Stimulated activated CD8-positive, alpha-beta memory T cell treated with anti-CD3 and anti-CD28 coated beads, Interleukin-4, amount 100 ng/mL, for 48 hours (primary cell): ENCODE results near the gene GPR62.
"Not testable (repeated sequence)": the region's sequence is repeated elsewhere in the genome, so short reads cannot be mapped to it uniquely, and the experiment has no call there.

Experiments used
- DNase-seq: peaks from one replicate; pipeline ENCODE4 v3.0.0-alpha.2; 2020

GPR62 gene

DNA sequence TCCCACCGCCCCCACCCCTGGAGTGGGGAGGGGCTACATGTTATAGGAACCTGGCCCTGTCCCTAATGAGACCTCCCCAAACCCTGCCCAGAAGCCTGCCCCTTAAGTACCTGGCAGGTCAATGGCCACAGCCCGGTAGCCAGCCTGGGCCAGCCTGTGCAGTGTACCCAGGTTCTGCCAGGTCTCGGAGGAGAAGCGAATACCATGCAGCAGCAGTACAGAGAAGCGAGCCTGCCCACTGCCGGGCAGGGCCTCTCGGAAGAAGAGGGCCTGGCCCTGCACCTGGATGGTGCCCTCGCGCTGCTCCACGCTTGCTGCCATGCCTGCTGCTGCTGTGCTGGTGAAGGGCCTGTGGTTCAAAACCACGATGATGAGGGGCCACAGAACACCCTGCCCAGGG is 16.2 kb downstream of the GPR62 start:
- no peak for DNase-seq

DNA sequence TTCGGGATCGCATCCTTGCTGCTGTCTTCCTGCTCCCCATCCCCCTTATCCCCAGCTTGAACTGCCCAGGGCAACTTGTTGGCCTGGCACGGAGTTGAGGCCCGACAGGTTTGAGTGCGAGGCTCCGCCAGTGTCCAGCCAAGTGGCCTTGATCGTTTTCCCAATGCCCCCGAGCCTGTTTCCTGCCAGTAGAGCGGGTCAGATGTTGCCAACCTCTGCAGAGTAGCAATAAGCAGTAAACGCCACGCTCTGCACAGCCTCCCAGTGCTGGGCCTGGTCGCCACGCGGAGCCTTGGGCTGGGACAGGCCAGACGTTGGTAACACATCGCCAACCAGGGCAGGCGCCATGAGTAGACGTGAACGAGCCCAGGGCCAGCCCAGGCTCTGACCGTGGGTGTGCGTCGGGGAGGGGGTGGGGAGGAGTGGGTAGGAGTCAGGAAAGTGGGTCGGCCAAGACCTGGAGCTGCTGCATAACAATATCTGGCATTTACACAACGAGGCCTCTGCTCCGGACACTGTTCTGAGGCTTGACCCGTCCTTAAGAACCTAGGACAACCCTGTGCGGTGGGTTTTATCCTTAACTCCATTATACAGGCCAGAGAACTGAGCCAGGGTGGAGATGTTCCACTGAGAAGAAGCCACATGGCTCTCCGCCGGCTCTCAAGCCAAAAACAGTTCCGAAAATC is 19.2 kb downstream of the GPR62 start:
- DNase-seq: peak; percentile 50

DNA sequence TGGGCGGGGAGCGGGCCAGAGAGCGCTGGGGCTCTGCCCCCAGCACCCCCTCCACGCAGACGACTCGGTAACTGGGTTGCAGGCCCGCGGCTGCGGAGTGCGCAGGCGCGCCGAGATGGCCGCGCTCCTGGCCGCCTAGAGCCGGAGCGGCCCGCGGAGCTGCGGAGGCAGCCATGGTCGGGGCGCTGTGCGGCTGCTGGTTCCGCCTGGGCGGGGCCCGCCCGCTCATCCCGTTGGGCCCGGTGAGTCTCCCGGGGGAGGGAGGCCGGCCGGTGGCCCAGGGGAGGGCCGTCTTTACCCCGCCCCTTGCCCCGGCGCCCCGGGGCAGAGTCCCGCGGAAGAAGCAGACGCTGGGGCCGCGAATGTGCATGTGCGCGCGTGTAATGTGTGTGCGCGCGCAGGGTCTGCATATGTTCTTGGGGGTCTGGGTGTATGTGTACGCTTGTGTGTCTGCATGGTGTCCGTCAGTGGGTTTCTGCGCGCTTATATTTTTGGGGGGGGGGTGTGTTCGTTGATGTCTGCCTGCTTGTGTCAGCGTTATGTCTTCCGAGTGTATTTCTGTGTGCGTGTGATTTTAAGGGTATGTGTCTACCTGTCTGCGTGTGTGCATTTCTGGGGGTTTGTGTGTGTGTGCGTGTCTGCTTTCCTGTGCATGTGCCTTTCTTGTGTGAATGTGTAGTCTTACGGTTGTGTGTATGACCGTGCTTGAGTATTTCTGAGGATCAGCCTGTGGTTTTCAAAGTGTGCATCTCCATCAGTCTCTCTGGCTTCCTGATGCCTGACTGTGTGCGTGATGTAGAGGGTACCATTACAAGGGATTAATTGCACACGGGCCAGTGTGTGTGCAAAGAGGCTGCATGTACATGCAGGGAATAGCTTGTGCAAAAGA is 20.0 kb downstream of the GPR62 start, which contains the start of gene ABHD14A:
Gene ABHD14A (plus strand): TSS at position 102 of the 889 bp plus-strand sequence. CDS start 72 bp downstream, at position 174.
- peak; percentile 76 for DNase-seq

DNA sequence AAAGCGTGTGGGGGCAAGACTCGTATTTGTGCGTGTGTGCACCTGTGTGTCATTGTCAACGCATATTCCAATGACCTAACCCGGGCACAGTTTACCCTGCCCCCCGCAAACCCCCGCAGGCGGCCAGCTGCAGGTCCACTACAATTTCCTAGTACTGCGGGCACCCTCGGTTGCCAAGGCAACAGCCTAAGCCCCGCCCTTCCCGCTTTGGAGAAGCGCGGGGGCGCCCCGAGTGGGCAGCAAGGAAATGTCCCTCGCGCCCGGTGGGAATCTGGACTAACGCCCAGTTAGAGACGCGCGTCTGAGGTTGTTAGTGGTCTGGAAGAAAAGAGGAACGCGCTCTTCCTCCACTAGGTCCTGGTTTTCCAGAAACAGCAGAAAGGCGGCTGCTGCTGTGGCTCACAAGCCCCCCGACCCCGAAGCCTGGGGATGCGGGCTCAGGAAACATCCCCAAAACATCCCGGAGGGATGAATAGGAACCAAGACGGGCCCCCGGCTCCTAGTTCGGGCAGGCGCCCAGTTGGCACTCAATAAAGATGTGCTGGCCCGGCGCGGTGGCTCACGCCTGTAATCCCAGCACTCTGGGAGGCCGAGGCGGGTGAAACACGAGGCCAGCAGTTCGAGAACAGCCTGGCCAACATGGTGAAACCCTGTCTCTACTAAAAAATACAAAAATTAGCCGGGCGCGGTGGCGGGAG is 20.8 kb downstream of the GPR62 start:
- peak; percentile 68 for DNase-seq

DNA sequence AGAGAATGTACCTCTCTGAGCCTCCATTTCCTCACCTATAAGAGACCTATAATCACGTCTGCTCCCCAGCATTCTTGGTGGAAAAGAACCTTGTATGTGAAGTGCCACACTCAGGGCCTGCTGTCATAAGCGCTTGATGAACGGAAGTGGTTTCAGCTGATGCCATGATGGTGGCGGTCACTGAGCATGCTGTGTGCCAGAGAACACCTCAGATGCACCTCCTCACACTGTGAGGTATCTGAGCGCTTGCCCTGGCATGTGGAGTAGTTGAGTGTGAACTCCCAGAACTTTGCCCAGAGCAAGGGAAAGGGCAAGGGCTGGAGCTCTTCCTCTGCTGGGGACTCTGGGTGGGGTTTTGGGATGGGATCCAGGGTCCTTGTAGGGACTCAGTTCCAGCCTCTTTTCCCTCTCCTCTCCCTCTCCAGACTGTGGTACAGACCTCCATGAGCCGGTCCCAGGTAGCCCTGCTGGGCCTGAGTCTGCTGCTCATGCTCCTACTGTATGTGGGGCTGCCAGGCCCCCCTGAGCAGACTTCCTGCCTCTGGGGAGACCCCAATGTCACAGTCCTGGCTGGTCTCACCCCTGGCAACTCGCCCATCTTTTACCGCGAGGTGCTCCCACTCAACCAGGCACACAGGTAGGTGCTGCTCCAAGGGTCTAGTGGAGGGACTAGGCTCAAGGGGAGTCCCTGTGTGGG is 22.4 kb downstream of the GPR62 start:
- DNase-seq: no peak

DNA sequence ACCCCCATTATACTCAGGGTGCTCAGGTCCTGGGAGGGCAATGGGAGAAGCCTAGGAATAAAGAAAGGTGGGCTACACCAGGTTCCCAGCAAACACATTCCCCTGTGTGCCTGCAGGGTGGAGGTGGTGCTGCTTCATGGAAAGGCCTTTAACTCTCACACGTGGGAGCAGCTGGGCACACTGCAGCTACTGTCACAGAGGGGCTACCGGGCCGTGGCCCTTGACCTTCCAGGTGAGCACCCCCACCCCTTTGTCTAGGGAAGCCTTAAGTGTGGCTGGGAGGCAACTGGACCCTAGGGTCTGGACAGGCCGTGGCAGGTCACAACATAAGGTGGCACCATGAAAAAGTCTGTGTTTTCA is 22.9 kb downstream of the GPR62 start:
- no peak for DNase-seq

DNA sequence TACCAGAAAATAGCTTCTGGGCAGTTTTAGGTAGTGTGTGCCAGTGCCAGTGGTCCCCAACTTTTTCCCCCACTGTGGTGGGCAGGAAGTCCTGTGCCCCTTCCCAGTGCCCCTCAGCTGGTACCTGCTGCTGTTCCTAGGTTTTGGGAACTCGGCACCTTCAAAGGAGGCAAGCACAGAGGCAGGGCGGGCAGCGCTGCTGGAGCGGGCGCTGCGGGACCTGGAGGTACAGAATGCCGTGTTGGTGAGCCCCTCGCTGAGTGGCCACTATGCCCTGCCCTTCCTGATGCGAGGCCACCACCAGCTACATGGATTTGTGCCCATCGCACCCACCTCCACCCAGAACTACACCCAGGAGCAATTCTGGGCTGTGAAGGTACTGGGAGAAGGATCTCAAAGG is 25.1 kb downstream of the GPR62 start:
- no peak for DNase-seq

DNA sequence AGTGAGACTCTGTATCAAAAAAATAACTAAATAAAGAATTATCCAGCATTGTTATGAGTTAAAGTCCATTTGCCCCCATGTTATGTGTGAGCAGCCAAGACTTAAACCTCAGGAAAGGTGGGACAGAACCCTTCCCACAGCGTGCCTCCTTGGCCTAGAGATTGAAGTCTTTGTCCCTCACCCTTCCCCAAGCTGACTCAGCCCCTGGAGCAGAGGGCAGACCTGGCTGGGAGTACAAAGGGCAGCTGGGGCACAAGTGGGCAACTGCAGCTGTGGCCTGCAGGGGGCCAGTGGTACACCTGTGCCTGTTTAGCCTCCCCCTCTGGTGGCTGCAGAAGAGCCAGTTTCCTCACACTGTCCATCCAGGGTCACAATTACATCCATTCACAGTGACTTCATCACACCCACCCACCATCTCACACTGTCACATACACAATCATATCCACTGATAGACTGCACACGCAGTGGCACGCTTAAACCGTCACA is 27.2 kb downstream of the GPR62 start:
- DNase-seq: peak; percentile 62

DNA sequence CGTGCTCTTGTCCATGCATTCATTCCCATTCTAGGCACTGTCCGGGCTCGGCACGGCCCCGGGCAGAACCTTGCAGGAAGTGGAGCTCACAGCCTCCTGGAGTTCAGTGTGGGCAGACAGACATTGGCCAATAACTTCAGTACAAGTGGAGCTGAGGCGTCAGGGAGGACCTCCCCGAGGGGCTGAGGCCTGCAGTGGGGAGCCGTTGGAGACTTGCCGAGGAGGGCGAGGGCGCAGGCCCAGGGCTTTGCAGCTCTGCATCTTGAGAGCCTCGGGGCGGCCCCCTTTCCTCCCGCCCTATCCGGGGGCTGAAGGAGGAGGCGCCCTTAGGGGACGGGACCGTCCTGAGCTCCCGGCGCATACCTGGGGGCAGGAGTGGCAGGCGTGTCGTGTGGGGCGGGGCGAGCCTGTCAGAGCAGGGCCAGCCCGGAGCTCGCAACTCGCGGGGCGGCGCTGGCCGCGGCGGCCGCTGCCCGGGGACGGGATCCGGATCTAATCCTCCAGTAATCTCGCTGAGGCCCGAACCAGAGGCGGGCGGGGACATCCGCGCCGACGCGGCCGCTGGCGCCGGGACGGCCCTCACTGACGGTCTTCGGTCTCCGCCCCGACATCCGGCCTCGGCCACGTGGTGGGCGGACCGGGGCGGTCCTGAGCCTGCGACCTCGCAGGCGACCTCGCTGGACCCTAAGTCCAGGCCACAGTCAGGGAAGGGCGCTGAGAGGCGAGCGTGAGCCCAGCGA is 27.8 kb downstream of the GPR62 start, which contains the start of gene ACY1:
Gene ACY1 (plus strand): TSS at position 698 of the 740 bp plus-strand sequence. CDS start 530 bp downstream, outside the sequence.
- DNase-seq: peak; percentile 86

DNA sequence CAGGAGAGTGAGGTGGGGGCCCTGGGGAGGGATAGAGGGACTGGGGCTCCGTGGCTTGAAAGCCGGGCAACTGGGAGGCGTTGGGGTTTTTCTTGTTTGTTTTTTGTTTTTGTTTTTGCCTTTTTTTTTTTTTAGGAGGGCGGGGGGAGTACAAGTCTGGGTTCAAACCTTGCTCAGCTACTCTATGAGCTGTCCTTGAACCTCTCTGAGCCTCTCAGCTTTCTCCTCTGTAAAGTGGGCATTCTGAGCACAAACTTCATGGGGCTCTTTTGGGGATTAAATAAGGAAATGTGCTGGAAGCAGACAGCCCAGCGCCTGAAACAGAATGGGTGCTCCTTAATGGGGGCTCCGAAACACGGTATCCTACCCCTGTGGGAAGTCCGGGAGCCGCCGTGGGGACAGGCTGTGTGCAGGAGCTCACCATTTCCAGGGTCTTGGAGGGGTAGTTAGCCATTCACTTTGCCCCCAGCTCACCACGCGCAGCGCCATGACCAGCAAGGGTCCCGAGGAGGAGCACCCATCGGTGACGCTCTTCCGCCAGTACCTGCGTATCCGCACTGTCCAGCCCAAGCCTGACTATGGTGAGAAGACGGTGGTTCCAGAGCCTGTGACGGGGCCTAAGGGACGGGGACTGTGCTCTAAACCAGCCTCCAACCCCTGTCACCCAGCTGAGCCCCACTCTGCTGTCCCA is 28.5 kb downstream of the GPR62 start:
- no peak for DNase-seq

DNA sequence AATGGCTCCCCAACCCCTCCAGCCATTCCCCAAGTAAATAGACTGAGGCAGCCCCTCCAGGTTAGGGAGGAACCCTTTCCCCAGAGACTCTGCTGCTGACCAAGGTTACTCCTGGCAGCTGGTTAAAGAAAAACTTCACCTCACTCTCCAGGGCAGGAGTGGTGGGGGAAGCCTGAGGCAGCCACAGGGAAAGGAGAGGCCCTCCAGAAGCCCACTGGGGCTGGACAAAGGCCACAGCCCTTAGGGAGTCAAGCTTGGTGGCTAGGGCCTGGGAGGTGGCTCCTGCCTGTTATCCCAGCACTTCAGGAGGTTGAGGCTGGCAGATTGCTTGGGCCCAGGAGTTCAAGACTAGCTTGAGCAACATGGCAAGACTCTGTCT is 29.1 kb downstream of the GPR62 start:
- DNase-seq: no peak

DNA sequence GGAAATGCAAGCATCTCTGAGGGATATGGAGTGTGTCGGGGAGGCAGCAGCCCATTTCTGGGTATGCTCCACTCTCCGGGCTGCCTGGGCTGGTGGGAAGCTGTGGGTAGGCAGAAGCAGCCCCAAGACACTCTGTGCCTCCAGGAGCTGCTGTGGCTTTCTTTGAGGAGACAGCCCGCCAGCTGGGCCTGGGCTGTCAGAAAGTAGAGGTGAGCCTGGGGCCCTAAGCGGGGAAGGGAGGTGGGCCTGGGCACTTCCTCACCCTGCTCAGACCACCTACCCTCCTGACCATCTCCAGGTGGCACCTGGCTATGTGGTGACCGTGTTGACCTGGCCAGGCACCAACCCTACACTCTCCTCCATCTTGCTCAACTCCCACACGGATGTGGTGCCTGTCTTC is 29.9 kb downstream of the GPR62 start:
- no peak for DNase-seq

DNA sequence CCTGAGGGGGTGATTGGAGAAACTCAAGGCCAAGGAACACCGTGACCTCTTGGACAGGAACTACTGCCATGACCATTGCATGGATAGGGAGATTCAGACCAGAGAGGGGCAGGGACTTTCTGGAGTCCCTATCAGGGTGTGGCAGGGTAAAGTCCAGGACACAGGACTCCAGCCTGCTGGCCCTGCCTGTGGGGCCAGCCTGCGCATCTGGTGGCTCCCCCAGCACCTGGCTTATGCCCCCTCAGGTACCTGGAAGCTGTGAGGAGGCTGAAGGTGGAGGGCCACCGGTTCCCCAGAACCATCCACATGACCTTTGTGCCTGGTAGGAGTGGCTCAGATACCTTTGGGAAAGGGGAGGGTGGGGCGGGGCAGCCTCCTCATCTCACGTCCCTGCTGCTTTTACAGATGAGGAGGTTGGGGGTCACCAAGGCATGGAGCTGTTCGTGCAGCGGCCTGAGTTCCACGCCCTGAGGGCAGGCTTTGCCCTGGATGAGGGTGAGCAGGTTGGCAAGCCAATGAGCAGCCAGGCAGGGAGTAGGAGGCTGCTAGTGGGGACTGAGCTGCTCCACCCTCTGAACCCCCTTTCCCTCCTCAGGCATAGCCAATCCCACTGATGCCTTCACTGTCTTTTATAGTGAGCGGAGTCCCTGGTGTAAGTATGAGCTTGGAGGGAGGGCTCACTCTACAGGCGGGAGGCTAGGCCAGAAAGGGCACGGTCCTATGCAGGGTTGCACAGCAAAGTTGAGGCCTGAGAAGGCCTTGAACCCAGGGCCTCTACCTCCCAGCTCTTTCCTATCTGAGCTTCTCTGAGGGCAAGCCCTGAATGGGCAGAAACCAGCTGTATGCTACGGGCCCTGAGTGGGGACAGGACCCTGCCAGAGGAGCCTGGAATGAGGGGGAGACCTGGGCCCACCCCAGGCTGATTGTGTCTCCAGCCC is 31.1 kb downstream of the GPR62 start:
- DNase-seq: no peak

DNA sequence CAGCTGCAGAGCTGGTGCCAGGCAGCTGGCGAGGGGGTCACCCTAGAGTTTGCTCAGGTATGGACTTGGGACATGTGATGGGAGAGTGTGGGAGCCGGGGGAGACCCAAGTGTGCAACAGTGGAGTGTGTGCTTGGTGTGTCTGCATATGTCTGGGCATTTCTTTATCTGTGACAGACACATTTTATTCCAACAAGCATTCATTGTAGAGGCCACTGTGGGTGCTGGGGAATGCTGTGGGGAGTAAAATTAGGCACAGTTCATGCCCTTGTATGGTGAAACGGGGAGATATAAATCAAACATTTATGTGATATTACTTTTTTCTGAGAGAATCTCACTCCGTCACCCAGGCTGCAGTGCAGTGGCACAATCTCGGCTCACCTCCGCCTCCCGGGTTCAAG is 32.4 kb downstream of the GPR62 start:
- no peak for DNase-seq

DNA sequence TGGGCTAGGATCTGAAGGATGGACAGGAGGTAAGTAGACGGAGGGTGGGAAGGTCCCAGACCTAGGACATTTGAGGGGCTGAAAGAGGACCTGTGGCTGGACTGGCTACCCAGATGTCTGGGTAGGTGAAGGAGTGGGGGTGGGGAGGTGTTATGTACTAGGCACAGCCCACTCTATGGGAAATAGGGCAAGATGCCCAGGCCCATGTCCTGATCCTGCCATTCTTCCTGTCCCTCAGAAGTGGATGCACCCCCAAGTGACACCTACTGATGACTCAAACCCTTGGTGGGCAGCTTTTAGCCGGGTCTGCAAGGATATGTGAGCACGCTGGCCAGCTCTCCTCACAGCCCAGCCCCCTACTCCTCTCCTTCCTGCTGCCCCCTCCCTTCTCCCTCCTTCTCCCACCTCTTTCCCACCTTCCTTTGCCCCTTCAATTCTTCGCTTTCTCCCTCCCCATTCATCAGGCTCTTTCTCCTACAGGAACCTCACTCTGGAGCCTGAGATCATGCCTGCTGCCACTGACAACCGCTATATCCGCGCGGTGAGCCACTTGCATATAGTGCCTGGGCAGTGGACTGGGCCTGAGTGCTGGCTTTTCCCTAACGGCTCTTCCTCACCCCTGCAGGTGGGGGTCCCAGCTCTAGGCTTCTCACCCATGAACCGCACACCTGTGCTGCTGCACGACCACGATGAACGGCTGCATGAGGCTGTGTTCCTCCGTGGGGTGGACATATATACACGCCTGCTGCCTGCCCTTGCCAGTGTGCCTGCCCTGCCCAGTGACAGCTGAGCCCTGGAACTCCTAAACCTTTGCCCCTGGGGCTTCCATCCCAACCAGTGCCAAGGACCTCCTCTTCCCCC is 33.3 kb downstream of the GPR62 start:
- DNase-seq: no peak

DNA sequence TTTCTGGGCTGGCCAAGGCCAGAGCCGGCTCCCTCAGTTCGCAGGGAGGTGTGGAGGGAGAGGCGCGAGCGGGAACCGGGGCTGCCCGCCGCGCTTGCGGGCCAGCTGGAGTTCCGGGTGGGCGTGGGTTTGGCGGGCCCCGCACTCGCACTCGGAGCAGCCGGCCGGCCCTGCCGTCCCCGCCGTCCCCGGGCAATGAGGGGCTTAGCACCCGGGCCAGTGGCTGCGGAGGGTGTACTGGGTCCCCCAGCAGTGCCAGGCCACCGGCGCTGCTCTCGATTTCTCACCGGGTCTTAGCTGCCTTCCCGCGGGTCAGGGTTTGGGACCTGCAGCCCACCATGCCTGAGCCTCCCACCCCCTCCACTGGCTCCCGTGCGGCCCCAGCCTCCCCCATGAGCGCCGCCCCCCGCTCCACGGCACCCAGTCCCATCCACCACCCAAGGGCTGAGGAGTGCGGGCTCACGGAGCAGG is 35.4 kb downstream of the GPR62 start:
- DNase-seq: not testable (repeated sequence)

DNA sequence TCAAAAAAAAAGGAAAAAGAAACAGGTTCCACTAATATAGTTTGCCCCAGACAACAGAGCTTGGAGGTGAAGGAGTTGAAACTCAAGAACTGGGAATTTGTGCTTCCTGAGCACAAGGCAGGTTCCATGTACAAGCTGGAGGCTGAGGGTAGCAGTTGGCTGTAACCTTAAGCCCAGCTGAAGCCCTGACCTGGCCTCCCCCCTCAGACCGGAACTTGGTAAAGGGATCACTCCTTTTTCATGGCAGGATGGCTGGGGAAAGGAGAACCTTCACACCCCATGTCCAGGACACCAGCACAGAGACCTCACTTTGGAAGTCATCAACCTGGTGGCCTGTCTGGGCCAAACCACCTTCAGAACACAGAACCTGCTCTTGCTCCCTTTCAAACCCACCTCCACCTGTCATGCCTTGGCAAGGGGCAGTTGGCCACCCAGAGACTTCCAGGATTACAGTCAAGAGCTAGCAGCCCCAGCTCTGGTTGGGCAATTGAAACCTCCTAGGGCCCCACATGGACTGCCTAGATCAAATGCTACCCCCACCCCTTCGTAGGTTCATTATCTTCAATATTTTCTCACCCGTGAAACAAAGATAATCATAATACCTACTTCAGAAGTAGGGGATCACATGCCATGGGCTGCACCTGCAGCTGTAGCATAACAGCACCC is 37.0 kb downstream of the GPR62 start:
- peak; percentile 44 for DNase-seq

DNA sequence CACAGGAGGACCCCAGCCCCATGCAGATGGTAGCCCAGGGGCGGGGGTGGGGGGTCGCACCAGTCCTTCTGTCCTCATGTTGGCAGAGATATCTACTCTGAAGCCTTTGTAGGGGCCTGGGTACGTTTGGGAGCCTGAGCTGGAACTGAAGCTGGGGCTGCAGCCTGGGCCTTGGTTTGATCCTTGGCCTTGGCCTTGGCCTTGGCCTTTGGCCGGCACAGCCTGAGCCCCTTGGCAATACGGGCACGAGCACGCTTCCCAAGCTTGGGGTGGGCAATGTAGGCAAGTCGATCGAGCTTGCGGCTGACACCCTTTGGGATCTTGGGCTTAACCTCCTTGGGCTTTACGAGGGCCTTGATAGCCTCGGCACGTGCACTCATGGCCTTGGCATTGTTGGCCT is 38.5 kb downstream of the GPR62 start:
- not testable (repeated sequence) for DNase-seq
